Measurements from ENCODE around the gene RPL35A.

- TF ChIP-seq CTCF (conservative IDR thresholded peaks at IDR 0.05; ENCODE audit: low read depth, low read length) (no peak), RAD21 (IDR thresholded peaks at IDR 0.05; ENCODE audit: low read length) (no peak), RFX5 (IDR thresholded peaks at IDR 0.05; ENCODE audit: low read depth, low read length) (no peak), FOS (IDR thresholded peaks at IDR 0.05; ENCODE audit: low read depth, low read length) (no peak), RCOR1 (IDR thresholded peaks at IDR 0.05; ENCODE audit: insufficient replicate concordance, low read length) (no peak)
Observed at GRCh38 chr3:197994736-197995135, 44.7 kb downstream of the RPL35A start.
